HCT116 (cell line): ENCODE results near the gene ARRDC1. TPM values are rescaled to one million over a fixed set of nuclear protein-coding genes. Genes with fewer than 3 reads are reported as not detected.

Experiments used
- ATAC-seq: fragments of 200-7000 bp; cut with Tn5 transposase; 2 replicates; pipeline ENCODE4 v1.9.1; 2020; ENCODE audit warnings: mild to moderate bottlenecking, moderate library complexity
- BruUV-seq: library from RNA; stranded (reverse); fragments of 400-500 nt; replicated peaks from 2 replicates; lab custom pipeline; 2021; lab: Mats Ljungman, UMichigan
- CTCF ChIA-PET: fragments of 300-600 bp; sonication (Branson Sonifier 250); formaldehyde crosslinking; loops from one replicate; lab custom pipeline; 2021; ENCODE audit warnings: antibody characterized with exemption; lab: Charles Lee
- POLR2A ChIA-PET: fragments of 300-600, 350-600 bp; sonication (Branson Sonifier 250); formaldehyde crosslinking; loops from one replicate; lab custom pipeline; 2021; ENCODE audit warnings: antibody characterized with exemption; lab: Charles Lee
- RAD21 ChIA-PET, 2 experiments: fragments of 300-600 bp; sonication (Branson Sonifier 250); formaldehyde crosslinking; loops; one replicate each; lab custom pipeline; 2023; ENCODE audit warnings: low total read pairs in 2 of 2; ENCODE audit not compliant: uncharacterized antibody in 2 of 2, unreplicated experiment in 2 of 2, low non-redundant PET in 1 of 2; lab: Charles Lee
- DNase-seq: peaks from one replicate; pipeline ENCODE4 v3.0.0-alpha.2; 2010; ENCODE audit warnings: low read depth, low spot score
- H2AFZ ChIP-seq: fragments of 200-600 bp; shearing (Covaris generic), sonication (generic); 2 replicates; pipeline ENCODE4 v1.6.1; 2017; ENCODE audit warnings: low read depth, mixed run types, mixed read lengths, antibody characterized with exemption, low read length; ENCODE audit not compliant: poor library complexity, severe bottlenecking
- H3K27ac ChIP-seq: 2 replicates; pipeline ENCODE4 v1.5.1; 2012; ENCODE audit warnings: low read depth, low read length
- H3K27me3 ChIP-seq: fragments of 200-600 bp; sonication (generic); 2 replicates; pipeline ENCODE4 v1.6.1; 2016; ENCODE audit warnings: mixed run types, low read length, mixed read lengths; ENCODE audit not compliant: insufficient read depth
- H3K36me3 ChIP-seq, 2 experiments: fragments of 200-500 bp in 1 of 2; fragments of 200-600 bp in 1 of 2; sonication (Bioruptor generic) in 1 of 2; sonication (generic) in 1 of 2; 2 replicates each; pipeline versions ENCODE4 v1.5.1 to v1.6.1; 2014 to 2016; ENCODE audit warnings: low read length in 2 of 2, inconsistent platforms in 1 of 2, mixed read lengths in 1 of 2, mixed run types in 1 of 2; ENCODE audit not compliant: insufficient read depth in 2 of 2, control insufficient read depth in 1 of 2
- H3K4me1 ChIP-seq, 2 experiments: fragments of 200-600 bp in 1 of 2; sonication (generic) in 1 of 2; 2 replicates each; pipeline versions ENCODE4 v1.5.1 to v1.6.1; 2012 to 2017; ENCODE audit warnings: low read length in 2 of 2, inconsistent platforms in 1 of 2, mild to moderate bottlenecking in 1 of 2, mixed read lengths in 1 of 2, mixed run types in 1 of 2, moderate library complexity in 1 of 2; ENCODE audit not compliant: insufficient read depth in 2 of 2, control insufficient read depth in 1 of 2
- H3K4me2 ChIP-seq: fragments of 200-600 bp; sonication (generic); 2 replicates; pipeline ENCODE4 v1.6.1; 2017; ENCODE audit warnings: mixed run types, low read length, mixed read lengths
- H3K4me3 ChIP-seq, 2 experiments: fragments of 200-600 bp in 1 of 2; sonication (generic) in 1 of 2; replicated peaks in 1 of 2; 2 replicates each; pipeline ENCODE4 v1.5.1; 2011 to 2016; ENCODE audit warnings: low read length in 2 of 2, control low read depth in 1 of 2, low read depth in 1 of 2, mild to moderate bottlenecking in 1 of 2, mixed read lengths in 1 of 2, mixed run types in 1 of 2
- H3K79me2 ChIP-seq: fragments of 200-600 bp; sonication (generic); 2 replicates; pipeline ENCODE4 v1.6.1; 2017; ENCODE audit warnings: mild to moderate bottlenecking, mixed run types, low read length, moderate library complexity, mixed read lengths; ENCODE audit not compliant: insufficient read depth
- H3K9ac ChIP-seq: fragments of 200-600 bp; sonication (generic); 2 replicates; pipeline ENCODE4 v1.6.1; 2016; ENCODE audit warnings: low read length, mixed read lengths
- H3K9me2 ChIP-seq: fragments of 200-600 bp; sonication (generic), shearing (Covaris generic); 2 replicates; pipeline ENCODE4 v1.6.1; 2017; ENCODE audit warnings: mixed run types, mild to moderate bottlenecking, moderate library complexity; ENCODE audit not compliant: insufficient read depth
- H3K9me3 ChIP-seq, 2 experiments: fragments of 200-500 bp in 1 of 2; fragments of 200-600 bp in 1 of 2; sonication (Bioruptor generic) in 1 of 2; sonication (generic) in 1 of 2; 2 replicates each; pipeline ENCODE4 v1.6.1; 2014 to 2017; ENCODE audit warnings: low read length in 2 of 2, mixed read lengths in 2 of 2, inconsistent platforms in 1 of 2, low read depth in 1 of 2, mild to moderate bottlenecking in 1 of 2, mixed run types in 1 of 2, moderate library complexity in 1 of 2; ENCODE audit not compliant: control insufficient read depth in 1 of 2, insufficient read depth in 1 of 2
- H4K20me1 ChIP-seq: fragments of 200-600 bp; sonication (generic), shearing (Covaris generic); 2 replicates; pipeline ENCODE4 v1.6.1; 2017; ENCODE audit warnings: mixed run types, mild to moderate bottlenecking, moderate library complexity; ENCODE audit not compliant: insufficient read depth
- CBX3 ChIP-seq: IDR thresholded peaks from 2 replicates; pipeline ENCODE4 v1.6.1; 2012; ENCODE audit warnings: low read depth
- EGR1 ChIP-seq: IDR thresholded peaks from 2 replicates; pipeline ENCODE4 v1.6.1; 2012; ENCODE audit warnings: low read depth
- ELF1 ChIP-seq: IDR thresholded peaks from 2 replicates; pipeline ENCODE4 v1.6.1; 2012; ENCODE audit warnings: low read depth, borderline replicate concordance
- JUND ChIP-seq: IDR thresholded peaks from 2 replicates; pipeline ENCODE4 v1.6.1; 2012
- POLR2A ChIP-seq: IDR thresholded peaks from 2 replicates; pipeline ENCODE4 v1.7.0; 2011; ENCODE audit warnings: borderline replicate concordance; ENCODE audit not compliant: insufficient read depth, insufficient read length; ENCODE audit errors: extremely low read depth
- POLR2AphosphoS5 ChIP-seq: IDR thresholded peaks from 2 replicates; pipeline ENCODE4 v1.6.1; 2011; ENCODE audit warnings: mild to moderate bottlenecking, low read depth, low read length, moderate library complexity
- RAD21 ChIP-seq: IDR thresholded peaks from 2 replicates; pipeline ENCODE4 v1.6.1; 2012; ENCODE audit warnings: low read depth, mild to moderate bottlenecking
- SRF ChIP-seq: IDR thresholded peaks from 2 replicates; pipeline ENCODE4 v1.6.1; 2012; ENCODE audit warnings: low read depth
- TCF7L2 ChIP-seq: IDR thresholded peaks from 2 replicates; pipeline ENCODE4 v1.7.0; 2011; ENCODE audit warnings: borderline replicate concordance, inconsistent platforms; ENCODE audit not compliant: insufficient read depth, insufficient read length; ENCODE audit errors: extremely low read depth
- YY1 ChIP-seq: IDR thresholded peaks from 2 replicates; pipeline ENCODE4 v1.6.1; 2011; ENCODE audit warnings: low read length, low read depth, moderate library complexity, mild to moderate bottlenecking; ENCODE audit not compliant: insufficient replicate concordance; ENCODE audit errors: extremely low read depth
- ZFX ChIP-seq: fragments of 450-650 bp; IDR thresholded peaks from 2 replicates; pipeline ENCODE4 v1.6.1; 2017
- intact Hi-C: fragments of 100-400 bp; cut with micrococcal nuclease; formaldehyde crosslinking; loops from 2 replicates; pipeline ENCODE4 v1.10.0; 2022
- total RNA-seq: library from RNA; stranded (reverse); gene quantifications from one replicate; pipeline ENCODE4 v1.2.1, GENCODE V29; 2021; ENCODE audit not compliant: unreplicated experiment
- TF ChIP-seq, protein P1 (sequence below), 3 experiments: fragments of 200-600 bp in 1 of 3; sonication (generic) in 1 of 3; IDR thresholded peaks in 2 of 3; conservative IDR thresholded peaks in 1 of 3; 2 replicates each; pipeline ENCODE4 v1.5.1; 2012 to 2017; ENCODE audit warnings: low read depth in 2 of 3, low read length in 2 of 3, antibody characterized with exemption in 1 of 3, borderline replicate concordance in 1 of 3, control low read depth in 1 of 3, mild to moderate bottlenecking in 1 of 3, mixed read lengths in 1 of 3, mixed run types in 1 of 3, moderate library complexity in 1 of 3; ENCODE audit not compliant: insufficient read depth in 1 of 3
- TF ChIP-seq, protein P2 (sequence below): IDR thresholded peaks from 2 replicates; pipeline ENCODE4 v1.6.1; 2011; ENCODE audit warnings: mild to moderate bottlenecking, low read length, moderate library complexity; ENCODE audit not compliant: insufficient replicate concordance; ENCODE audit errors: extremely low read depth
- TF ChIP-seq, protein P3 (sequence below): IDR thresholded peaks from 2 replicates; pipeline ENCODE4 v1.6.1; 2012
- TF ChIP-seq, protein P4 (sequence below): IDR thresholded peaks from 2 replicates; pipeline ENCODE4 v1.6.1; 2012

Gene ARRDC1
- total RNA-seq, 1 experiment from 2014 or later = 82.8 TPM

DNA sequence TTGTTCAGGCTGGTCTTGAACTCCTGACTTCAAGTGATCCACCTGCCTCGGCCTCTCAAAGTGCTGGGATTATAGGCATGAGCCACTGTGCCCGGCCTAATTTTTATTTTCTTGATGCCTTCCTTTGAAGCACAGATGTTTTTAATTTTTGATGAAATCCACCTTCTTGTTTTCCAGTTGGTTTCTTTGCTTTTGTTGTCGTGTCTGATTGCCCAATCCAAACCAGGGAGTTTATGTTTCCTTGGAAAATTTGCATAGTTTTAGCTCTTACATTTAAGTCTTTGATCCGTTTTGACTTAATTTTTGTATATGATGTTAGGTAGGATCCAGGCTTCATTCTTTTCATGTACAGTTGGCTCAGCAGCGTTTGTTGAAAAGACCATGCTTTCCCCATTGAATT lies 28.5 kb downstream of the ARRDC1 start:
- Histone ChIP-seq H3K9me2 (no peaks in the 10 kb centered on the region), H3K4me2 (no peak overlapping the region), H3K27me3 (no peaks in the 10 kb centered on the region)

DNA sequence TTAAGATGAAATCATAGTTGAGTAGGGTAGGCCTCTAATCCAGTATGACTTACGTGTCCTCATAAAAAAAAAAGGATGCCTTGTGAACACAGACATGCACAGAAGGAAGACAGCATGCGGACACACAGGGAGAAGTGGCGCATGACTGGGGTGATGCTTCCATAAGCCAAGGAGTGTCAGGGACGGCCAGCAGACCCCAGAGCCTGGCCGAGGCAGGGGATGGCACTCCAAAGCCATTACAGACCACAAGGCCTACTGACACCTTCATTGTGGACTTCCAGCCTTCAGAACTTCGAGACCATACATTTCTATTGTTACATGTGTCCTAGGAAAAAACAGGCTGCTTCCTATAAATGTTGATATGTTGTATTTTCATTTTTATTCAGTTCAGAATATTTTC lies 33.2 kb downstream of the ARRDC1 start:
- no peak overlapping the region for H3K9ac ChIP-seq
- ATAC-seq = no peak
- RAD21 ChIA-PET = no interaction called here
- H3K79me2 ChIP-seq = peaks cover 97% of the 10 kb centered on the region
- H3K4me3 ChIP-seq = no peak overlapping the region
- peaks cover 11% of the 10 kb centered on the region; the same call in 1 of the 2 replicates for H4K20me1 ChIP-seq
- no peaks in the 10 kb centered on the region for H3K4me1 ChIP-seq
- no peaks in the 10 kb centered on the region for H3K9me3 ChIP-seq
- H3K27me3 ChIP-seq = no peaks in the 10 kb centered on the region
- no TSS peak for BruUV-seq
- no peak overlapping the region for H2AFZ ChIP-seq
- no peaks in the 10 kb centered on the region for H3K9me2 ChIP-seq
- intact Hi-C loops = no loop called here
- POLR2A ChIA-PET = no interaction called here
- CTCF ChIA-PET = no interaction called here
- 0 out of 4 replicates have a peak, but pooled peaks cover 0 to 2% of the 10 kb centered on the region in 2 experiments for H3K36me3 ChIP-seq
- no peak for DNase-seq
- no peak overlapping the region for H3K4me2 ChIP-seq
- no peak overlapping the region for H3K27ac ChIP-seq
- TF ChIP-seq YY1 = no peak
- no peak for TF ChIP-seq SRF
- no peak for TF ChIP-seq ELF1
- TF ChIP-seq POLR2A = no peak
- no peak for TF ChIP-seq POLR2AphosphoS5
- TF ChIP-seq, protein P1, sequence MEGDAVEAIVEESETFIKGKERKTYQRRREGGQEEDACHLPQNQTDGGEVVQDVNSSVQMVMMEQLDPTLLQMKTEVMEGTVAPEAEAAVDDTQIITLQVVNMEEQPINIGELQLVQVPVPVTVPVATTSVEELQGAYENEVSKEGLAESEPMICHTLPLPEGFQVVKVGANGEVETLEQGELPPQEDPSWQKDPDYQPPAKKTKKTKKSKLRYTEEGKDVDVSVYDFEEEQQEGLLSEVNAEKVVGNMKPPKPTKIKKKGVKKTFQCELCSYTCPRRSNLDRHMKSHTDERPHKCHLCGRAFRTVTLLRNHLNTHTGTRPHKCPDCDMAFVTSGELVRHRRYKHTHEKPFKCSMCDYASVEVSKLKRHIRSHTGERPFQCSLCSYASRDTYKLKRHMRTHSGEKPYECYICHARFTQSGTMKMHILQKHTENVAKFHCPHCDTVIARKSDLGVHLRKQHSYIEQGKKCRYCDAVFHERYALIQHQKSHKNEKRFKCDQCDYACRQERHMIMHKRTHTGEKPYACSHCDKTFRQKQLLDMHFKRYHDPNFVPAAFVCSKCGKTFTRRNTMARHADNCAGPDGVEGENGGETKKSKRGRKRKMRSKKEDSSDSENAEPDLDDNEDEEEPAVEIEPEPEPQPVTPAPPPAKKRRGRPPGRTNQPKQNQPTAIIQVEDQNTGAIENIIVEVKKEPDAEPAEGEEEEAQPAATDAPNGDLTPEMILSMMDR (IDR thresholded peaks at IDR 0.05 in 2 of 3, conservative IDR thresholded peaks at IDR 0.05 in 1 of 3; ENCODE audit: borderline replicate concordance in 1 of 3, insufficient read depth in 1 of 3, low read depth in 2 of 3, low read length in 2 of 3) = no peak
- TF ChIP-seq, protein P2, sequence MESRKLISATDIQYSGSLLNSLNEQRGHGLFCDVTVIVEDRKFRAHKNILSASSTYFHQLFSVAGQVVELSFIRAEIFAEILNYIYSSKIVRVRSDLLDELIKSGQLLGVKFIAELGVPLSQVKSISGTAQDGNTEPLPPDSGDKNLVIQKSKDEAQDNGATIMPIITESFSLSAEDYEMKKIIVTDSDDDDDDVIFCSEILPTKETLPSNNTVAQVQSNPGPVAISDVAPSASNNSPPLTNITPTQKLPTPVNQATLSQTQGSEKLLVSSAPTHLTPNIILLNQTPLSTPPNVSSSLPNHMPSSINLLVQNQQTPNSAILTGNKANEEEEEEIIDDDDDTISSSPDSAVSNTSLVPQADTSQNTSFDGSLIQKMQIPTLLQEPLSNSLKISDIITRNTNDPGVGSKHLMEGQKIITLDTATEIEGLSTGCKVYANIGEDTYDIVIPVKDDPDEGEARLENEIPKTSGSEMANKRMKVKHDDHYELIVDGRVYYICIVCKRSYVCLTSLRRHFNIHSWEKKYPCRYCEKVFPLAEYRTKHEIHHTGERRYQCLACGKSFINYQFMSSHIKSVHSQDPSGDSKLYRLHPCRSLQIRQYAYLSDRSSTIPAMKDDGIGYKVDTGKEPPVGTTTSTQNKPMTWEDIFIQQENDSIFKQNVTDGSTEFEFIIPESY = no peak
- no peak for TF ChIP-seq EGR1
- TF ChIP-seq, protein P3, sequence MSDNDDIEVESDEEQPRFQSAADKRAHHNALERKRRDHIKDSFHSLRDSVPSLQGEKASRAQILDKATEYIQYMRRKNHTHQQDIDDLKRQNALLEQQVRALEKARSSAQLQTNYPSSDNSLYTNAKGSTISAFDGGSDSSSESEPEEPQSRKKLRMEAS = no peak
- TF ChIP-seq ZFX = no peak
- TF ChIP-seq CBX3 = no peak
- TF ChIP-seq, protein P4, sequence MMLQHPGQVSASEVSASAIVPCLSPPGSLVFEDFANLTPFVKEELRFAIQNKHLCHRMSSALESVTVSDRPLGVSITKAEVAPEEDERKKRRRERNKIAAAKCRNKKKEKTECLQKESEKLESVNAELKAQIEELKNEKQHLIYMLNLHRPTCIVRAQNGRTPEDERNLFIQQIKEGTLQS = no peak
- TF ChIP-seq RAD21 = no peak

More for the DNA sequence above, 28.5 kb downstream of the ARRDC1 start:
- intact Hi-C loops = no loop called here
- ChIA-PET POLR2A (no interaction called here), CTCF (no interaction called here), RAD21 (no interaction called here)
- Histone ChIP-seq H3K9ac (no peak overlapping the region), H3K4me1 (no peaks in the 10 kb centered on the region), H3K9me3 (no peaks in the 10 kb centered on the region), H3K36me3 (no peaks in the 10 kb centered on the region), H4K20me1 (peaks cover 5% of the 10 kb centered on the region; the same call in 1 of the 2 replicates), H2AFZ (no peak overlapping the region), H3K27ac (no peak overlapping the region), H3K4me3 (no peak overlapping the region), H3K79me2 (peaks cover 96% of the 10 kb centered on the region)
- ATAC-seq (no peak), DNase-seq (no peak)
- BruUV-seq = no TSS peak
- no peak for TF ChIP-seq POLR2A
- no peak for TF ChIP-seq TCF7L2
- TF ChIP-seq, protein P4 = no peak
- TF ChIP-seq JUND = no peak
